ENCODE results near the gene SPG7.

SPG7 gene

GRCh38 chr16:89602952-89603590, 94.9 kb downstream of the SPG7 start:
- DNase-seq, result no peak

GRCh38 chr16:89604764-89605163, 96.6 kb downstream of the SPG7 start:
- DNase-seq, result no peak

- no peak for DNase-seq
Observed at GRCh38 chr16:89605186-89605970, 97.2 kb downstream of the SPG7 start.

- no peak for DNase-seq
Observed at GRCh38 chr16:89606006-89606405, 97.8 kb downstream of the SPG7 start.
